ENCODE data around the gene TTC4.

TTC4 gene

GRCh38 chr1:54745274-54745673 is 29.6 kb downstream of the TTC4 start:
- no peak for TF ChIP-seq CTCF (IDR thresholded peaks at IDR 0.05; ENCODE audit: borderline replicate concordance, insufficient read depth, low read depth, low read length)
- H3K4me3 ChIP-seq (ENCODE audit: low read depth, low read length) = no peak overlapping the region

GRCh38 chr1:54745864-54746263 is 30.2 kb downstream of the TTC4 start:
- no peak overlapping the region for H3K4me3 ChIP-seq (ENCODE audit: low read depth, low read length)
- no peak for TF ChIP-seq CTCF (IDR thresholded peaks at IDR 0.05; ENCODE audit: borderline replicate concordance, insufficient read depth, low read depth, low read length)

DNA sequence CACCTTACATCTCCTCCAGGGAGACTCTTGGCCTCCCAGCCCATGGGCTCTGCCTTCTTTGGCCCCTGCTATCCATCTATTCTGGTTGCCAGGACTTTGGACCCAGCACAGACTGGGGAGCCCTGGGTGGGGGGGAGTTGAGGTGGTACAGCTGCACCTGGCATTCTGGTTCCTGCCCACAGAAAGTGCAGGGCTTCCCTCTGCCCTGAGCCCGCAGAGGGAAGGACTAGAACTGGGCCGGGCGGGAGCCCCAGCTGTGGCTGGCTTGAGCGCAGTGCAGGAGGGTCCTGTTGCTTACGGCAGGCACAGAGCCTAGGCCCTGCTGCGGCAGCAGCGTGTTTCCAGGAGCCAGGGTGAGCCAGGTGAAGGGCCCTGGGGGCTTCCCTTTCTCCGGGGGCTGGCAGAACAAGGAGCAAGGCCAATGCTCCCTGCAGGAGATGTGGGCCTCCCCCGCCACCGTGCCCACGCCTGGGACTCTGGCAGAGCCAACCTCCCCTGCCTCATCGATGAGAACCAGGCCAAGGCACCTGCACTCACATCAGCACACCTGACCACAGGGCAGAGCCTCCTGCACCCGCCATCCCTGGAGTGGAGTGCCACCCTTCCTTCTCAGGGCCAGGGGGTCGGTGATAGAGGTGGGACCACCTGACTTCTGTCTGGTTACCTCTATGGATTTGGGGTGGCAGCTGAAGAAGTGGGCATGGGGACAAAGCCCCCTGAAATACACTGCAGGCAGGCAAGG is 32.6 kb downstream of the TTC4 start:
- H3K4me3 ChIP-seq (ENCODE audit: low read depth, low read length) = no peak overlapping the region
- TF ChIP-seq CTCF (IDR thresholded peaks at IDR 0.05; ENCODE audit: borderline replicate concordance, insufficient read depth, low read depth, low read length) = no peak

GRCh38 chr1:54750596-54750995 is 34.9 kb downstream of the TTC4 start:
- TF ChIP-seq CTCF (IDR thresholded peaks at IDR 0.05; ENCODE audit: borderline replicate concordance, insufficient read depth, low read depth, low read length) = no peak
- H3K4me3 ChIP-seq (ENCODE audit: low read depth, low read length) = no peak overlapping the region

DNA sequence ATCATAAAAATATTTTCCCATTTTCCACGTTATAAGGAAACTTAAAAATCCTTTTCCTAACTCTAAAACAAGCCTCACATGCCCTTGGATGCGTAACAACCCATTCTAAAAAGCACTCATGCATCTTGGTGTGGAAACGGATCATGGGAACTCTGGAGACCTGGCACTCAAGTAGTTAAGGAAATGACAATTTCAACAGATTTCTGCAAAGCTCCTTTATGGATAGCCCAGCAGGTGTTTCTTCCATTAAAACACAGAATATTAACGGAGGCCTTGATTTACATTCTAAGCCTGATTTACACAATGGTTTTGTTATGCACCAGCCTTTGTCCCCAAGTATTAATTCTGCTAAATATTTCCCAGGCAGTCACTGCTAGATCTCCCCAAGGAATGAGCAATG is 35.8 kb downstream of the TTC4 start:
- no peak overlapping the region for H3K4me3 ChIP-seq (ENCODE audit: low read depth, low read length)
- no peak for TF ChIP-seq CTCF (IDR thresholded peaks at IDR 0.05; ENCODE audit: borderline replicate concordance, insufficient read depth, low read depth, low read length)

DNA sequence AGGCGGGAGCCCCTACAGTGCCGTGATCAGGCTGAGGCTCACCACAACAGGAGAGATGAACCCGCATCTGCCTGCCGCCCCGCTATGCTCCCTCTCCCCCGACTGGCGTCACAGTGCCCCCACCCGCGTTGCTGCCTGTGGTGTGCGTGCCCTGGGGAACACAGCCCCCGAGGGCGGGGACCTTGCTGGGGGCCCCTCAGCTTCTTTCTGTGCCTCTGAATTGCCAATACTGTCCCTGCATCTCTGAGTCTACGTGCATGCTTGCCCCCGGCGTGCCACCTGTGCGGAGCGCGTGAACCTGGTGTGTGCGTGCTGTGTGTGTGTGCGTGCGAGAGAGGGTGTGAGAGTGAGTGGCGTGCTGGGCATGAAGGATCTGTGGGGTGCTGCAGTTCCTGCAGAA is 38.4 kb downstream of the TTC4 start:
- no peak overlapping the region for H3K4me3 ChIP-seq (ENCODE audit: low read depth, low read length)
- no peak for TF ChIP-seq CTCF (IDR thresholded peaks at IDR 0.05; ENCODE audit: borderline replicate concordance, insufficient read depth, low read depth, low read length)

DNA sequence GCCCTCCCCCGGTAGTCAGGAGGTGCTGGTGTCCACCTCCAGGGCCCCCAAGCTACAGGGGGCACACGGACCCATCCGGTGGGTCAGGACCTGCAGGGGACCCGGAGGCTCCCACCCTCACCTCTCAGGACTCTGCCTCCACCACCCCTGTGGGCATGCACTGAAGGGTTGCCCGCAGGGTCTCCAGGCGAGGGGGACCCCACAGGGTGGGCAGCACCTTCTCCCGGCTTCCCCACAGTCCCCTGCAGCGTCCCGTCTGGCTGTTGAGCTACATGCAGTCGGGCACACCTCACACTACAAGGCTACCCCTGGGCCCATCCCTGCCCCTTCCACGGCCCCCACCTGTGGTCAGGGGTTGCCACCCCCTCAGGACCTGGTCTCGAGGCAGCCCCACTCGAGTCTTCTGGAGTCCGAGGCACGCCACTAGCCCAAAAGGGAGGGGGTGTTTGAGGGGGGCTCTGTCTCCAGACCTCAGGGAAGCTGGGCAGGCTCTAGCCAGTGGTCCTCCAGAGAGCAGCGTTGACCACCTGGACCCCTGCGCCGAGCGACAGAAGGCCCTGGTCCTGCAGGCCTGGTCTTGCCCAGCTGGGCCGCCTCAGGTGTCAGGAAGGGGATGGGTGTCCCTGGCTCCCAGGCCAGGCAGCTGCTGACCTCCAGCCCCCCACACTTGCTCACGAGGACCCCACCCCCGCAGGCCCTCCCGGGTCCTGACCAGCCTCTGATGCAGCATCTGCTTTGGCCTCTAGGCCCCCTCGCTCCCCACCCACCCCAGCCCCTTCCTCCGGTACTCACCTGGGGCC is 39.0 kb downstream of the TTC4 start:
- TF ChIP-seq CTCF (IDR thresholded peaks at IDR 0.05; ENCODE audit: borderline replicate concordance, insufficient read depth, low read depth, low read length) = no peak

More for the DNA sequence above, 39.0 kb downstream of the TTC4 start:
- no peak overlapping the region for H3K4me3 ChIP-seq (ENCODE audit: low read depth, low read length)
